H9 (cell line): Measurements from ENCODE around the gene NEUROD6. TPM values are rescaled to one million over a fixed set of nuclear protein-coding genes. Genes with fewer than 3 reads are reported as not detected.

ENCODE experiments used
- DNase-seq: peaks from one replicate; pipeline ENCODE4 v3.0.0-alpha.2; 2017
- H2AFZ ChIP-seq: one replicate; pipeline ENCODE4 v1.6.1; 2013; ENCODE audit warnings: mild to moderate bottlenecking, low read length, control low read depth, moderate library complexity
- H2AK5ac ChIP-seq: 2 replicates; pipeline ENCODE4 v1.6.1; 2013; ENCODE audit warnings: low read length, control low read depth, mixed read lengths; ENCODE audit not compliant: insufficient read length
- H2BK120ac ChIP-seq: one replicate; pipeline ENCODE4 v1.6.1; 2013; ENCODE audit warnings: low read depth, mild to moderate bottlenecking, low read length, control low read depth, inconsistent platforms; ENCODE audit not compliant: poor library complexity, severe bottlenecking
- H2BK12ac ChIP-seq: 2 replicates; pipeline ENCODE4 v1.6.1; 2013; ENCODE audit warnings: low read length, control low read depth, mixed read lengths, low read depth; ENCODE audit not compliant: insufficient read length
- H2BK15ac ChIP-seq: 2 replicates; pipeline ENCODE4 v1.6.1; 2013; ENCODE audit warnings: low read depth, low read length, control low read depth
- H2BK20ac ChIP-seq: one replicate; pipeline ENCODE4 v1.6.1; 2013; ENCODE audit warnings: low read depth, mild to moderate bottlenecking, low read length, control low read depth, inconsistent platforms; ENCODE audit not compliant: poor library complexity, severe bottlenecking
- H2BK5ac ChIP-seq: 2 replicates; pipeline ENCODE4 v1.6.1; 2013; ENCODE audit warnings: low read length, control low read depth, mixed read lengths; ENCODE audit not compliant: insufficient read length
- H3K14ac ChIP-seq: 2 replicates; pipeline ENCODE4 v1.6.1; 2013; ENCODE audit warnings: low read length, control low read depth; ENCODE audit not compliant: insufficient read depth
- H3K18ac ChIP-seq: 2 replicates; pipeline ENCODE4 v1.6.1; 2013; ENCODE audit warnings: low read depth, mild to moderate bottlenecking, mixed read lengths, low read length, control low read depth; ENCODE audit not compliant: insufficient read length
- H3K23ac ChIP-seq: 2 replicates; pipeline ENCODE4 v1.6.1; 2013; ENCODE audit warnings: low read length, control low read depth, mixed read lengths, low read depth; ENCODE audit not compliant: insufficient read length
- H3K23me2 ChIP-seq: 2 replicates; pipeline ENCODE4 v1.6.1; 2013; ENCODE audit warnings: low read depth, mild to moderate bottlenecking, mixed read lengths, low read length, control low read depth; ENCODE audit not compliant: insufficient read length, poor library complexity, severe bottlenecking
- H3K27ac ChIP-seq: 2 replicates; pipeline ENCODE4 v1.5.1; 2013; ENCODE audit warnings: low read length, control low read depth, mixed read lengths, low read depth; ENCODE audit not compliant: insufficient read length
- H3K27me3 ChIP-seq: 2 replicates; pipeline ENCODE4 v1.6.1; 2013; ENCODE audit warnings: low read length, control low read depth, inconsistent platforms; ENCODE audit not compliant: insufficient read depth
- H3K4ac ChIP-seq: 2 replicates; pipeline ENCODE4 v1.6.1; 2013; ENCODE audit warnings: low read depth, mild to moderate bottlenecking, control low read depth, inconsistent platforms, low read length, moderate library complexity
- H3K4me1 ChIP-seq: 2 replicates; pipeline ENCODE4 v1.6.1; 2013; ENCODE audit warnings: low read length, control low read depth, inconsistent platforms; ENCODE audit not compliant: insufficient read depth
- H3K4me2 ChIP-seq: 2 replicates; pipeline ENCODE4 v1.6.1; 2013; ENCODE audit warnings: low read length, control low read depth, mixed read lengths; ENCODE audit not compliant: insufficient read length, insufficient read depth
- H3K56ac ChIP-seq: 2 replicates; pipeline ENCODE4 v1.6.1; 2013; ENCODE audit warnings: low read depth, mild to moderate bottlenecking, mixed read lengths, low read length, control low read depth; ENCODE audit not compliant: insufficient read length
- H3K79me1 ChIP-seq: 2 replicates; pipeline ENCODE4 v1.6.1; 2013; ENCODE audit warnings: low read depth, mild to moderate bottlenecking, moderate library complexity, low read length, control low read depth, inconsistent platforms; ENCODE audit not compliant: insufficient read depth, poor library complexity, severe bottlenecking
- H3K79me2 ChIP-seq: 2 replicates; pipeline ENCODE4 v1.6.1; 2013; ENCODE audit warnings: low read length, control low read depth, inconsistent platforms; ENCODE audit not compliant: insufficient read depth
- H3K9ac ChIP-seq: 2 replicates; pipeline ENCODE4 v1.6.1; 2013; ENCODE audit warnings: low read length, control low read depth, mixed read lengths; ENCODE audit not compliant: insufficient read length; ENCODE audit errors: extremely low read depth
- H3K9me3 ChIP-seq: one replicate; pipeline ENCODE4 v1.6.1; 2013; ENCODE audit warnings: low read depth, low read length, inconsistent platforms; ENCODE audit not compliant: control insufficient read depth
- H3T11ph ChIP-seq: one replicate; pipeline ENCODE4 v1.6.1; 2013; ENCODE audit warnings: mild to moderate bottlenecking, low read length, control low read depth, inconsistent platforms
- H4K20me1 ChIP-seq: one replicate; pipeline ENCODE4 v1.6.1; 2013; ENCODE audit not compliant: control insufficient read depth, insufficient read length, insufficient read depth
- H4K5ac ChIP-seq: 2 replicates; pipeline ENCODE4 v1.6.1; 2013; ENCODE audit warnings: low read depth, mild to moderate bottlenecking, mixed read lengths, low read length, control low read depth; ENCODE audit not compliant: insufficient read length
- H4K8ac ChIP-seq: replicated peaks from 2 replicates; pipeline ENCODE4 v1.6.1; 2013; ENCODE audit warnings: low read length, control low read depth, mixed read lengths, low read depth; ENCODE audit not compliant: insufficient read length
- H4K91ac ChIP-seq: 2 replicates; pipeline ENCODE4 v1.6.1; 2013; ENCODE audit warnings: low read depth, mild to moderate bottlenecking, moderate library complexity, mixed read lengths, low read length, control low read depth; ENCODE audit not compliant: insufficient read length
- H3K27ac Mint-ChIP-seq, 3 experiments: 2 replicates in 2 of 3; 3 replicates in 1 of 3; pipeline ENCODE4 v1.8.0; 2020 to 2021; ENCODE audit warnings: mixed read lengths in 3 of 3, mild to moderate bottlenecking in 1 of 3, moderate library complexity in 1 of 3
- H3K27me3 Mint-ChIP-seq: 2 replicates; pipeline ENCODE4 v1.8.0; 2021; ENCODE audit warnings: low read depth, mild to moderate bottlenecking, moderate library complexity, mixed read lengths
- H3K36me3 Mint-ChIP-seq, 3 experiments: 2 replicates in 2 of 3; 3 replicates in 1 of 3; pipeline ENCODE4 v1.8.0; 2020 to 2021; ENCODE audit warnings: low read depth in 3 of 3, mixed read lengths in 3 of 3; ENCODE audit not compliant: insufficient read depth in 1 of 3
- H3K4me1 Mint-ChIP-seq, 2 experiments: 2 replicates each; pipeline ENCODE4 v1.8.0; 2020; ENCODE audit warnings: mixed read lengths in 2 of 2
- H3K4me3 Mint-ChIP-seq, 2 experiments: 2 replicates in 1 of 2; 3 replicates in 1 of 2; pipeline ENCODE4 v1.8.0; 2020 to 2021; ENCODE audit warnings: mild to moderate bottlenecking in 2 of 2, mixed read lengths in 2 of 2, moderate library complexity in 1 of 2
- H3K9me3 Mint-ChIP-seq, 2 experiments: 2 replicates in 1 of 2; 3 replicates in 1 of 2; pipeline ENCODE4 v1.8.0; 2020; ENCODE audit warnings: mild to moderate bottlenecking in 2 of 2, mixed read lengths in 2 of 2, moderate library complexity in 1 of 2
- CTCF ChIP-seq: fragments of 200-600 bp; sonication (generic); conservative IDR thresholded peaks from 3 replicates; pipeline ENCODE4 v1.8.0; 2021; ENCODE audit warnings: antibody characterized with exemption, mild to moderate bottlenecking
- whole genome bisulfite sequencing: extraction: QIAGEN DNeasy Blood & Tissue Kit; methylation state at CpG from one replicate; pipeline ENCODE4 v1.1.7; 2013; ENCODE audit warnings: missing lambda C conversion rate, low lambda C conversion rate, mixed read lengths; ENCODE audit not compliant: insufficient read length; ENCODE audit errors: extremely low coverage; 5-methylcytosine and 5-hydroxymethylcytosine counted together
- total RNA-seq: library from RNA; stranded (reverse); gene quantifications from 2 replicates; pipeline ENCODE4 v1.2.1, GENCODE V29; 2021

The NEUROD6 gene
- total RNA-seq, 1 experiment from 2014 or later, result not detected

DNA sequence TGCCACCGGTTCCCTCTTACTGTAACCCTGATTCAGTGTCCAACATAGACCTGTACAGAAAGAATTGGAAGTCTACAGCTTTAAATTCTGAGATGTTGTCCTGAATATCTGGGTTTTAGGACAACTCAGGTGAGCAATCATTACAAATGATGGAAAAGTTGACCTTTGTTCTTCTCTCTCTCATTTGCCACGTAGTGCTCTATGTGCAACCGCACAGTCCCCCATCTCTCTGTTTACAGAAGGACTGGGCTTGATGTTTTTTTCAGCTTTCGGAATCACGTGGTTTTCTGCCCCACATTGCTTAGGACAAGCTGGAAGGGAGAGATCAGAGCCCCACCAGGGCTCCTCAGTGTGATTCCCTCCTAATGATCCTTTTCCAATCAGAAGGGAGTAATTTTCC is 22.2 kb downstream of the NEUROD6 start:
- Histone ChIP-seq H3K4me1 (no peaks in the 10 kb centered on the region), H2BK120ac (no peak overlapping the region), H3K27me3 (no peaks in the 10 kb centered on the region), H4K20me1 (no peaks in the 10 kb centered on the region), H2BK20ac (no peak overlapping the region), H3K4ac (no peak overlapping the region), H3K23ac (no peak overlapping the region), H2BK12ac (no peak overlapping the region), H3K9me3 (no peaks in the 10 kb centered on the region), H3K9ac (no peak overlapping the region), H3T11ph (no peak overlapping the region), H2BK15ac (no peak overlapping the region), H4K91ac (no peak overlapping the region), H4K8ac (no peak overlapping the region), H3K79me1 (no peaks in the 10 kb centered on the region), H4K5ac (no peak overlapping the region), H3K23me2 (no peaks in the 10 kb centered on the region), H3K27ac (no peak overlapping the region), H3K56ac (no peak overlapping the region), H2AK5ac (no peak overlapping the region), H3K4me2 (no peak overlapping the region), H3K79me2 (no peaks in the 10 kb centered on the region), H3K18ac (no peak overlapping the region), H2AFZ (no peak overlapping the region), H2BK5ac (no peak overlapping the region), H3K14ac (no peak overlapping the region)
- H3K9me3 Mint-ChIP-seq, result no peaks in the 10 kb centered on the region
- TF ChIP-seq CTCF, result no peak
- no peaks in the 10 kb centered on the region for H3K4me1 Mint-ChIP-seq
- no peaks in the 10 kb centered on the region for H3K36me3 Mint-ChIP-seq
- no CpG with 5 or more reads among the region's 5 CpGs for WGBS
- peaks cover 3% of the 10 kb centered on the region for H3K27me3 Mint-ChIP-seq
- no peak for DNase-seq
- H3K4me3 Mint-ChIP-seq, result no peak overlapping the region
- no peak overlapping the region for H3K27ac Mint-ChIP-seq
